Measurements from ENCODE around the gene CREB5.

Gene CREB5

GRCh38 chr7:28582226-28582625 is 169.9 kb downstream of the CREB5 start:
- DNase-seq (ENCODE audit: insufficient read length, low spot score), result no peak
- TF ChIP-seq, protein P1, sequence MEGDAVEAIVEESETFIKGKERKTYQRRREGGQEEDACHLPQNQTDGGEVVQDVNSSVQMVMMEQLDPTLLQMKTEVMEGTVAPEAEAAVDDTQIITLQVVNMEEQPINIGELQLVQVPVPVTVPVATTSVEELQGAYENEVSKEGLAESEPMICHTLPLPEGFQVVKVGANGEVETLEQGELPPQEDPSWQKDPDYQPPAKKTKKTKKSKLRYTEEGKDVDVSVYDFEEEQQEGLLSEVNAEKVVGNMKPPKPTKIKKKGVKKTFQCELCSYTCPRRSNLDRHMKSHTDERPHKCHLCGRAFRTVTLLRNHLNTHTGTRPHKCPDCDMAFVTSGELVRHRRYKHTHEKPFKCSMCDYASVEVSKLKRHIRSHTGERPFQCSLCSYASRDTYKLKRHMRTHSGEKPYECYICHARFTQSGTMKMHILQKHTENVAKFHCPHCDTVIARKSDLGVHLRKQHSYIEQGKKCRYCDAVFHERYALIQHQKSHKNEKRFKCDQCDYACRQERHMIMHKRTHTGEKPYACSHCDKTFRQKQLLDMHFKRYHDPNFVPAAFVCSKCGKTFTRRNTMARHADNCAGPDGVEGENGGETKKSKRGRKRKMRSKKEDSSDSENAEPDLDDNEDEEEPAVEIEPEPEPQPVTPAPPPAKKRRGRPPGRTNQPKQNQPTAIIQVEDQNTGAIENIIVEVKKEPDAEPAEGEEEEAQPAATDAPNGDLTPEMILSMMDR (IDR thresholded peaks at IDR 0.05; ENCODE audit: insufficient read depth, missing control alignments), result no peak
- FAIRE-seq, result no peak

DNA sequence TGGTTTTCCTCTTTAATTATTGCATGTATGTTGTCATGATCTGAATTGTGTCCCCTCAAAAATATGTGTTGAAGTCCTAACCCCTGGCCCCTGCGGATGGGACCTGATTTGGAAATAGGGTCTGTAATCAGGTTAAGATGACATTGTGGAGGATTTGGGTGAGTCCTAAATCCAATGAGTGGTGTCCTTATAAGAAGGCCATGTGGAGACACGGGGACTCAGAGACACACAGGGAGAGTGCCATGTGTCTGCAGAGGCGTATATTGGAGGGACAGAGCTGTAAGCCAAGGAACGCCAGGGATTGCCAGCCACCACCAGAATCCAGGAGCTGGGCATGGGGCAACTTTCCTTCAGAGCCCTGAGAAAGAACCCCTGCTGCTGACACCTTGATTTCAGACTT is 171.9 kb downstream of the CREB5 start:
- no peak for FAIRE-seq
- no peak for DNase-seq (ENCODE audit: insufficient read length, low spot score)
- TF ChIP-seq, protein P1 (IDR thresholded peaks at IDR 0.05; ENCODE audit: insufficient read depth, missing control alignments), result no peak

- TF ChIP-seq, protein P1 (IDR thresholded peaks at IDR 0.05; ENCODE audit: insufficient read depth, missing control alignments), result no peak
- DNase-seq (ENCODE audit: insufficient read length, low spot score), result no peak
- no peak for FAIRE-seq
Measured at GRCh38 chr7:28586736-28587135, 174.4 kb downstream of the CREB5 start.

- no peak for DNase-seq (ENCODE audit: insufficient read length, low spot score)
- TF ChIP-seq, protein P1 (IDR thresholded peaks at IDR 0.05; ENCODE audit: insufficient read depth, missing control alignments), result no peak
- FAIRE-seq, result no peak
Measured at GRCh38 chr7:28587211-28587610, 174.9 kb downstream of the CREB5 start.

DNA sequence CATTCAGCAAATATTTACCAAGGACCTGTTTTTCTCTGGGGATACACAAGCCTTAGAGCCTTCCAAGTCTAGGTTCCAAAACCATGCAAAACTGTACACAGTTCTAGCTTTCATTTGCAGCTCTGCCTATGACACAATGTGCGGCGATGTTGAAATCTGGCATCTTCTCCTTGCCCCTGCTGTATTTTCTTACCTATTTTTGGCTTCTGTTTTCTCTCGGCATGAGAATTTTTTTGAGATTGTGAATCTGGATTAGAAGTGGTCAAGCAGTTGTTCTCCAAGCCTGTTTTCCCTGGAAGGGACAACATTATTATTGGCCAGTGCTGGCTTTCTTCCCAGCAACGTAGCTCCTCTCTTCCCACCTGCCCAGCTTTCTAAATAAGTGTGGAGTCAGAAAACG is 176.3 kb downstream of the CREB5 start:
- DNase-seq (ENCODE audit: insufficient read length, low spot score), result no peak
- TF ChIP-seq, protein P1 (IDR thresholded peaks at IDR 0.05; ENCODE audit: insufficient read depth, missing control alignments), result no peak
- no peak for FAIRE-seq

- DNase-seq (ENCODE audit: insufficient read length, low spot score) (no peak), FAIRE-seq (no peak)
- TF ChIP-seq, protein P1 (IDR thresholded peaks at IDR 0.05; ENCODE audit: insufficient read depth, missing control alignments), result no peak
Measured at GRCh38 chr7:28591041-28591674, 178.8 kb downstream of the CREB5 start.

DNA sequence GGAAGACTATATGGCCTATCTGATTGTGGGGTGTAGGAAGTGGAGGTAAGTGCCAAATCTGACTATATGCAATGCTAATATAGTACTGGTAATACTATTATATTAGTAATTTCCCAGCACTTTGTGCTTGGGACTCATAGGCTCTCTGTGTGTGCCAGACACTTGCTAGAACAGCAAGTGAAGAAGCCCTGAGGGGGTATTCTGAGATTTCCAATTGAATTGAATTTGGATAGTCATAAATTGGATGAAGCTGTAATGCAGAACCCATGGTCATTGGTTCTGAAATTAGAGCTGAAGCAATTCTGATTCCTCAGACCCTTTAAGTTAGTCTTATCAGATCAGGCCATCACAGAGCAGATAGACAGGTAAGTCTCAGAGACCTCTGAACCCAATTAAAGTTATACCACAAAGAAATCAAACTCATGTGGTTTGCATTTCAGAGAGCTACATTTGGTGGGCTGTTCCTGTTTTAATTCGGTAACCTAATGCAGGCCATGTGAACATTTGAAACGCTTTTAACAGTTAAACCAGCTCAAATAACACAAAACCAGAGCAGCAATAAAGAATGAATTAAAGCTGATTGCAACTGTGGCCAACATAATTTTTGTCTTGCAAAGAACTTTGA is 179.5 kb downstream of the CREB5 start:
- FAIRE-seq (no peak), DNase-seq (ENCODE audit: insufficient read length, low spot score) (no peak)
- TF ChIP-seq, protein P1 (IDR thresholded peaks at IDR 0.05; ENCODE audit: insufficient read depth, missing control alignments), result no peak

Data from D721Med (cell line).